Panc1 (cell line): ENCODE results near the gene IL1F10.

Experiments
- CTCF ChIP-seq: fragments of 450-650 bp; IDR thresholded peaks from 2 replicates; pipeline ENCODE4 v1.5.1; 2017; ENCODE audit warnings: mild to moderate bottlenecking
- POLR2AphosphoS5 ChIP-seq: IDR thresholded peaks from 2 replicates; pipeline ENCODE4 v1.6.1; 2012; ENCODE audit warnings: mild to moderate bottlenecking, low read depth, low read length, moderate library complexity
- SIN3A ChIP-seq: IDR thresholded peaks from 2 replicates; pipeline ENCODE4 v1.6.1; 2012; ENCODE audit warnings: low read depth, mild to moderate bottlenecking, low read length, moderate library complexity, borderline replicate concordance; ENCODE audit not compliant: insufficient read depth

- no peak for TF ChIP-seq CTCF
- TF ChIP-seq SIN3A: no peak
- TF ChIP-seq POLR2AphosphoS5: no peak
These were observed at the start of gene IL1F10 for GRCh38 chr2:113067681-113068080.
